ENCODE results near the gene CDC14A.

- TF ChIP-seq CTCF (IDR thresholded peaks at IDR 0.05) (no peak), POLR2A (IDR thresholded peaks at IDR 0.05) (no peak)
These were observed 145.5 kb downstream of the CDC14A start for GRCh38 chr1:100497796-100498195.

Data from heart left ventricle (tissue), 13 donors.